Hematopoietic multipotent progenitor cell treated with erythropoietin and hydrocortisone succinate and interleukin-3 and kit ligand, for 15 days (in vitro differentiated cells): ENCODE measurements around the gene AQP1.

Experiments
- DNase-seq: peaks from one replicate; pipeline ENCODE4 v3.0.0-alpha.2; 2015; ENCODE audit warnings: low spot score

The AQP1 gene

GRCh38 chr7:30935569-30935877 is 23.9 kb downstream of the AQP1 start:
- no peak for DNase-seq

- DNase-seq = no peak
Observed at GRCh38 chr7:30936650-30937245, 25.1 kb downstream of the AQP1 start.

- DNase-seq = no peak
Observed at GRCh38 chr7:30937416-30937815, 25.8 kb downstream of the AQP1 start.

GRCh38 chr7:30938435-30939316 is 27.0 kb downstream of the AQP1 start:
- DNase-seq = peak; percentile 79

GRCh38 chr7:30941582-30942323 is 30.1 kb downstream of the AQP1 start:
- no peak for DNase-seq

- DNase-seq = no peak
Observed at GRCh38 chr7:30950197-30950596, 38.5 kb downstream of the AQP1 start.

GRCh38 chr7:30954914-30955313 is 43.3 kb downstream of the AQP1 start:
- DNase-seq = no peak

- no peak for DNase-seq
Observed at GRCh38 chr7:30956704-30957103, 45.1 kb downstream of the AQP1 start.

- DNase-seq = no peak
Observed at GRCh38 chr7:30963842-30964241, 52.2 kb downstream of the AQP1 start, which contains the start of gene GHRHR. Gene GHRHR, plus strand, starts transcription at chr7:30963953. Its CDS starts 116 bp downstream, at chr7:30964069.

- DNase-seq = no peak
Observed at GRCh38 chr7:30965372-30965771, 53.7 kb downstream of the AQP1 start.

GRCh38 chr7:30965883-30966282 is 54.2 kb downstream of the AQP1 start:
- DNase-seq = no peak

GRCh38 chr7:30968294-30968693 is 56.6 kb downstream of the AQP1 start:
- no peak for DNase-seq

GRCh38 chr7:30968747-30969603 is 57.3 kb downstream of the AQP1 start:
- no peak for DNase-seq

- no peak for DNase-seq
Observed at GRCh38 chr7:30969604-30969970, 57.9 kb downstream of the AQP1 start.

- no peak for DNase-seq
Observed at GRCh38 chr7:30970074-30970473, 58.4 kb downstream of the AQP1 start.

GRCh38 chr7:30970594-30971094 is 59.0 kb downstream of the AQP1 start:
- no peak for DNase-seq

GRCh38 chr7:30971440-30971839 is 59.8 kb downstream of the AQP1 start:
- DNase-seq = no peak

- DNase-seq = no peak
Observed at GRCh38 chr7:30971840-30972563, 60.3 kb downstream of the AQP1 start.

- no peak for DNase-seq
Observed at GRCh38 chr7:30973292-30973691, 61.6 kb downstream of the AQP1 start.

- DNase-seq = no peak
Observed at GRCh38 chr7:30973791-30974604, 62.3 kb downstream of the AQP1 start.
